ENCODE data around the gene ATG2B. TPM values are rescaled to one million over a fixed set of nuclear protein-coding genes. Genes with fewer than 3 reads are reported as not detected.

Gene ATG2B
- polyA plus RNA-seq, 1 experiment: 22.1 TPM

DNA sequence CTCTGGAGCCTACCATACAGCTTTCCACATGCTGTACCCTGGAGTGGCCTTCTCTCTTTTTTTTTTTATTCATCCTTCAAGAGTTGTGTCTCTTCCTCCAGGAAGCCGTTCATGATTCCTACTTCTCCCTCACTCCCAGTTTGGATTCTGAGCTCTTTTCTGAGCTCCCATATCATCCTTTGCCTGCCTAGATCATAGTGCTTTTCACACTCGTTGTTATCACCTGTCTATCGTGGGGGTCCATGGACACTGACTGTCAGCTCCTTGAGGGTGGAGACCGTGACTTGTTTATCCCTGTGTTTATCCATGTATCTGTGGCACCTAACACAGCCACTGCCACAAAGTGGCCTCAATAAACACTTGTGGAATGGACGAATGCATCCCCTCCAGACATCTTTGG, 35.8 kb upstream of the ATG2B start:
- DNase-seq (ENCODE audit: low read depth, low spot score): no peak
- CTCF ChIA-PET: no interaction called here
- Histone ChIP-seq H3K4me3 (ENCODE audit: low read depth, low read length) (no peak overlapping the region), H3K27me3 (ENCODE audit: control insufficient read depth, insufficient read depth, low read length) (peaks cover 18% of the 10 kb centered on the region), H3K9me3 (ENCODE audit: control insufficient read depth, insufficient read depth, low read length) (no peaks in the 10 kb centered on the region), H3K27ac (ENCODE audit: low read depth, low read length) (no peak overlapping the region)
- no peak for TF ChIP-seq CTCF (IDR thresholded peaks at IDR 0.05; ENCODE audit: low read depth, low read length)
- POLR2A ChIA-PET: no interaction called here

- Histone ChIP-seq H3K9me3 (ENCODE audit: control insufficient read depth, insufficient read depth, low read length) (no peaks in the 10 kb centered on the region), H3K27me3 (ENCODE audit: control insufficient read depth, insufficient read depth, low read length) (peaks cover 18% of the 10 kb centered on the region), H3K27ac (ENCODE audit: low read depth, low read length) (no peak overlapping the region), H3K4me3 (ENCODE audit: low read depth, low read length) (no peak overlapping the region)
- no peak for TF ChIP-seq CTCF (IDR thresholded peaks at IDR 0.05; ENCODE audit: low read depth, low read length)
- no peak for DNase-seq (ENCODE audit: low read depth, low spot score)
- POLR2A ChIA-PET: no interaction called here
- CTCF ChIA-PET: no interaction called here
Measured at GRCh38 chr14:96398432-96398831, 35.3 kb upstream of the ATG2B start.

- Histone ChIP-seq H3K4me3 (ENCODE audit: low read depth, low read length) (no peak overlapping the region), H3K27ac (ENCODE audit: low read depth, low read length) (no peak overlapping the region), H3K9me3 (ENCODE audit: control insufficient read depth, insufficient read depth, low read length) (no peaks in the 10 kb centered on the region), H3K27me3 (ENCODE audit: control insufficient read depth, insufficient read depth, low read length) (peaks cover 3% of the 10 kb centered on the region)
- no peak for TF ChIP-seq CTCF (IDR thresholded peaks at IDR 0.05; ENCODE audit: low read depth, low read length)
- ChIA-PET POLR2A (no interaction called here), CTCF (no interaction called here)
- no peak for DNase-seq (ENCODE audit: low read depth, low spot score)
Measured at GRCh38 chr14:96394047-96394815, 31.1 kb upstream of the ATG2B start.

DNA sequence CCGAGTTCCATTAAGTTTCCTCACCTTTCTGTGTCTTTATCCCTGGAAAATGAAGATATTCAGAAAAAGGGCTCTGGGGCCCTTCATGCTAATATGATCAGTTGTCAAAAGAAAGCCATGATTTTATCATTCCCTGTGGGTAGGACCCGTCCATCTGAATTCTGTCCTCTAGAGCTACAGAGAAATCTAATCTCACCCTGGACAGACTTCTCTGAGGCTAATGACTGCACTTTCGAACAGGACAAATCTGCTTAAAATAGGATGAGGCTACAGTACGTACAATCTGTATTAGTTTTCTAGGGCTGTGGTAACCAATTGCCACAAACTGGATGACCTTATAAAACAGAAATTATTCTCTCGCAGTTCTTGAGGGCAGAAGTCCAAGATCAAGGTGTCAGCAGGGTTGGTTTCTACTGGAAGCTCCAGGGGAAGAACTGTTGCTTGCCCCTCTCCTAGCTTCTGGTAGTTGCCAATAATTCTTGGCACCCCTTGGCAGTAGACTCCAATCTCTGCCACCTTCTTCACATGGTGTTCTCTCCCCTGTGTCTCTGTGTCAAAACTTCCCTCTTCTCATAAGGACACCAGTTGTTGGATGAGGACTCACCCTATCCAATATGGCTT, 30.0 kb upstream of the ATG2B start:
- peaks cover 2% of the 10 kb centered on the region for H3K27me3 ChIP-seq (ENCODE audit: control insufficient read depth, insufficient read depth, low read length)
- DNase-seq (ENCODE audit: low read depth, low spot score): no peak
- TF ChIP-seq CTCF (IDR thresholded peaks at IDR 0.05; ENCODE audit: low read depth, low read length): no peak
- H3K4me3 ChIP-seq (ENCODE audit: low read depth, low read length): no peak overlapping the region
- no peak overlapping the region for H3K27ac ChIP-seq (ENCODE audit: low read depth, low read length)
- ChIA-PET CTCF (no interaction called here), POLR2A (no interaction called here)
- H3K9me3 ChIP-seq (ENCODE audit: control insufficient read depth, insufficient read depth, low read length): no peaks in the 10 kb centered on the region

All from AG04450 (cell line).